Trophoblast cell (in vitro differentiated cells and primary cell): ENCODE measurements around the gene WAC.

Experiments used
- DNase-seq, 2 donors: peaks; one replicate each; pipeline ENCODE4 v3.0.0-alpha.2; 2016
- H2AFZ ChIP-seq: 2 replicates; pipeline ENCODE4 v1.6.1; 2013; ENCODE audit warnings: low read length, moderate library complexity, mild to moderate bottlenecking; ENCODE audit not compliant: insufficient read depth, poor library complexity
- H2AK5ac ChIP-seq: 2 replicates; pipeline ENCODE4 v1.6.1; 2013; ENCODE audit warnings: mild to moderate bottlenecking, low read length
- H2BK120ac ChIP-seq: 2 replicates; pipeline ENCODE4 v1.6.1; 2013; ENCODE audit warnings: low read length, mild to moderate bottlenecking, moderate library complexity; ENCODE audit not compliant: insufficient read depth, poor library complexity
- H2BK12ac ChIP-seq: 2 replicates; pipeline ENCODE4 v1.6.1; 2013; ENCODE audit warnings: mild to moderate bottlenecking, low read length, moderate library complexity
- H2BK5ac ChIP-seq: 2 replicates; pipeline ENCODE4 v1.6.1; 2013; ENCODE audit warnings: low read length, low read depth, moderate library complexity, mild to moderate bottlenecking; ENCODE audit not compliant: poor library complexity
- H3K14ac ChIP-seq: 2 replicates; pipeline ENCODE4 v1.6.1; 2013; ENCODE audit warnings: mild to moderate bottlenecking, low read length
- H3K18ac ChIP-seq: 2 replicates; pipeline ENCODE4 v1.6.1; 2013; ENCODE audit warnings: mild to moderate bottlenecking, low read length
- H3K23ac ChIP-seq: 2 replicates; pipeline ENCODE4 v1.6.1; 2013; ENCODE audit warnings: low read length
- H3K27ac ChIP-seq: 2 replicates; pipeline ENCODE4 v1.5.1; 2013; ENCODE audit warnings: low read depth, mild to moderate bottlenecking, inconsistent platforms, low read length, moderate library complexity
- H3K27me3 ChIP-seq: 2 replicates; pipeline ENCODE4 v1.6.1; 2013; ENCODE audit warnings: inconsistent platforms, mild to moderate bottlenecking, low read length, moderate library complexity; ENCODE audit not compliant: insufficient read depth
- H3K36me3 ChIP-seq, 2 experiments: 1 replicate in 1 of 2; 2 replicates in 1 of 2; pipeline ENCODE4 v1.6.1; 2013; ENCODE audit warnings: low read length in 2 of 2, mild to moderate bottlenecking in 2 of 2, moderate library complexity in 1 of 2; ENCODE audit not compliant: insufficient read depth in 2 of 2, control insufficient read depth in 1 of 2
- H3K4ac ChIP-seq: 2 replicates; pipeline ENCODE4 v1.6.1; 2013; ENCODE audit warnings: low read depth, mild to moderate bottlenecking, low read length, moderate library complexity
- H3K4me1 ChIP-seq, 2 experiments: 1 replicate in 1 of 2; 2 replicates in 1 of 2; pipeline ENCODE4 v1.6.1; 2013; ENCODE audit warnings: low read length in 2 of 2, mild to moderate bottlenecking in 2 of 2, moderate library complexity in 1 of 2; ENCODE audit not compliant: insufficient read depth in 2 of 2, control insufficient read depth in 1 of 2
- H3K4me2 ChIP-seq: 2 replicates; pipeline ENCODE4 v1.6.1; 2013; ENCODE audit warnings: inconsistent platforms, mild to moderate bottlenecking, low read length, moderate library complexity
- H3K4me3 ChIP-seq: 2 replicates; pipeline ENCODE4 v1.5.1; 2013; ENCODE audit warnings: mild to moderate bottlenecking, low read depth, low read length, inconsistent platforms
- H3K79me1 ChIP-seq: one replicate; pipeline ENCODE4 v1.6.1; 2013; ENCODE audit warnings: low read length
- H3K79me2 ChIP-seq: 2 replicates; pipeline ENCODE4 v1.6.1; 2013; ENCODE audit warnings: low read length, mild to moderate bottlenecking; ENCODE audit not compliant: control insufficient read depth, insufficient read depth, poor library complexity
- H3K9ac ChIP-seq: 2 replicates; pipeline ENCODE4 v1.6.1; 2013; ENCODE audit warnings: mild to moderate bottlenecking, low read length
- H3K9me3 ChIP-seq: 2 replicates; pipeline ENCODE4 v1.6.1; 2013; ENCODE audit warnings: low read depth, mild to moderate bottlenecking, control low read depth, inconsistent platforms, low read length; ENCODE audit not compliant: insufficient read depth
- H4K12ac ChIP-seq: 2 replicates; pipeline ENCODE4 v1.6.1; 2013; ENCODE audit warnings: low read depth, mild to moderate bottlenecking, low read length, moderate library complexity
- H4K8ac ChIP-seq: 2 replicates; pipeline ENCODE4 v1.6.1; 2013; ENCODE audit warnings: low read depth, mild to moderate bottlenecking, low read length, moderate library complexity
- H4K91ac ChIP-seq: one replicate; pipeline ENCODE4 v1.6.1; 2013; ENCODE audit warnings: low read depth, mild to moderate bottlenecking, low read length, moderate library complexity
- WGBS: extraction: QIAGEN DNeasy Blood & Tissue Kit; methylation state at CpG from one replicate; pipeline ENCODE4 v1.1.7; 2013; ENCODE audit warnings: missing lambda C conversion rate; ENCODE audit not compliant: insufficient read length, insufficient coverage; ENCODE audit errors: extremely low coverage; 5-methylcytosine and 5-hydroxymethylcytosine counted together

The WAC gene

GRCh38 chr10:28663576-28664368, 130.9 kb downstream of the WAC start:
- H3K79me1 ChIP-seq = peaks cover 31% of the 10 kb centered on the region
- H3K79me2 ChIP-seq = no peaks in the 10 kb centered on the region
- no peak overlapping the region for H2AFZ ChIP-seq
- H3K27ac ChIP-seq = peak overlapping the region; percentile 59
- H3K14ac ChIP-seq = peak overlapping the region; percentile 53
- H3K23ac ChIP-seq = no peak overlapping the region
- no peak overlapping the region for H3K18ac ChIP-seq
- no peak overlapping the region for H3K9ac ChIP-seq
- H4K8ac ChIP-seq = peak overlapping the region; percentile 61
- peak overlapping the region; percentile 90 for H2BK5ac ChIP-seq
- H3K4ac ChIP-seq = no peak overlapping the region
- peak overlapping the region; percentile 85 for H2BK120ac ChIP-seq
- no peak overlapping the region for H2BK12ac ChIP-seq
- no peaks in the 10 kb centered on the region for H3K9me3 ChIP-seq
- WGBS = no CpG with 5 or more reads among the region's 9 CpGs
- H3K4me1 ChIP-seq = peaks cover 10 to 30% of the 10 kb centered on the region in 2 experiments
- H3K4me3 ChIP-seq = no peak overlapping the region
- peak overlapping the region; percentile 82 for H4K91ac ChIP-seq
- no peak overlapping the region for H3K4me2 ChIP-seq
- H3K27me3 ChIP-seq = no peaks in the 10 kb centered on the region
- no peaks in the 10 kb centered on the region for H3K36me3 ChIP-seq
- H2AK5ac ChIP-seq = peak overlapping the region; percentile 52
- H4K12ac ChIP-seq = no peak overlapping the region
- DNase-seq = peak; percentile 76 to 96

GRCh38 chr10:28664369-28664740, 131.4 kb downstream of the WAC start:
- H3K27ac ChIP-seq = peak overlapping the region; percentile 59
- H3K23ac ChIP-seq = no peak overlapping the region
- no peaks in the 10 kb centered on the region for H3K9me3 ChIP-seq
- peak overlapping the region; percentile 53 for H3K14ac ChIP-seq
- H2AFZ ChIP-seq = no peak overlapping the region
- H3K27me3 ChIP-seq = no peaks in the 10 kb centered on the region
- peak overlapping the region; percentile 61 for H4K8ac ChIP-seq
- H3K4me1 ChIP-seq = peaks cover 10 to 30% of the 10 kb centered on the region in 2 experiments
- H4K91ac ChIP-seq = peak overlapping the region; percentile 82
- H3K4me3 ChIP-seq = no peak overlapping the region
- H3K9ac ChIP-seq = no peak overlapping the region
- peak overlapping the region; percentile 85 for H2BK120ac ChIP-seq
- H3K4me2 ChIP-seq = no peak overlapping the region
- peaks cover 35% of the 10 kb centered on the region for H3K79me1 ChIP-seq
- H3K36me3 ChIP-seq = no peaks in the 10 kb centered on the region
- WGBS = no CpG with 5 or more reads among the region's 6 CpGs
- peak in 1 of 2 donors; percentile 63 for DNase-seq
- H4K12ac ChIP-seq = no peak overlapping the region
- peak overlapping the region; percentile 90 for H2BK5ac ChIP-seq
- H3K79me2 ChIP-seq = no peaks in the 10 kb centered on the region
- peak overlapping the region; percentile 87 for H2BK12ac ChIP-seq
- H3K4ac ChIP-seq = peak overlapping the region; percentile 34
- no peak overlapping the region for H3K18ac ChIP-seq
- peak overlapping the region; percentile 52 for H2AK5ac ChIP-seq

- Histone ChIP-seq H3K36me3 (no peaks in the 10 kb centered on the region), H3K4me1 (peaks cover 13 to 27% of the 10 kb centered on the region in 2 experiments)
Measured at GRCh38 chr10:28666751-28667467, 134.0 kb downstream of the WAC start.

GRCh38 chr10:28668363-28669226, 135.7 kb downstream of the WAC start:
- Histone ChIP-seq H4K12ac (no peak overlapping the region), H3K4me1 (peaks cover 13 to 27% of the 10 kb centered on the region in 2 experiments), H2BK120ac (peak overlapping the region; percentile 23), H3K18ac (no peak overlapping the region), H2AFZ (no peak overlapping the region), H3K23ac (no peak overlapping the region), H3K4me3 (peak overlapping the region; percentile 11), H3K14ac (peak overlapping the region; percentile 6), H3K79me1 (peaks cover 41% of the 10 kb centered on the region), H4K8ac (peak overlapping the region; percentile 12), H3K4ac (peak overlapping the region; percentile 5), H3K4me2 (peak overlapping the region; percentile 65), H3K27ac (peak overlapping the region; percentile 87), H4K91ac (peak overlapping the region; percentile 84), H3K9me3 (no peaks in the 10 kb centered on the region), H3K9ac (peak overlapping the region; percentile 29), H2BK12ac (peak overlapping the region; percentile 5), H2BK5ac (peak overlapping the region; percentile 97), H3K27me3 (no peaks in the 10 kb centered on the region), H3K79me2 (no peaks in the 10 kb centered on the region), H2AK5ac (no peak overlapping the region), H3K36me3 (no peaks in the 10 kb centered on the region)
- no CpG with 5 or more reads among the region's 59 CpGs for WGBS
- DNase-seq = peak; percentile 45 to 62

More at GRCh38 chr10:28666751-28667467, 134.0 kb downstream of the WAC start:
- Histone ChIP-seq H3K79me2 (no peaks in the 10 kb centered on the region), H3K9me3 (no peaks in the 10 kb centered on the region), H2BK12ac (peak overlapping the region; percentile 94), H2BK5ac (peak overlapping the region; percentile 97), H3K14ac (peak overlapping the region; percentile 75), H3K23ac (no peak overlapping the region), H2AK5ac (no peak overlapping the region), H4K12ac (no peak overlapping the region), H3K27me3 (no peaks in the 10 kb centered on the region), H3K27ac (peak overlapping the region; percentile 87), H3K79me1 (peaks cover 41% of the 10 kb centered on the region), H3K9ac (no peak overlapping the region), H3K4ac (peak overlapping the region; percentile 60), H3K18ac (peak overlapping the region; percentile 77), H3K4me2 (no peak overlapping the region), H4K8ac (no peak overlapping the region), H3K4me3 (no peak overlapping the region), H2BK120ac (peak overlapping the region; percentile 94), H2AFZ (no peak overlapping the region), H4K91ac (peak overlapping the region; percentile 94)
- DNase-seq = no peak
- no CpG with 5 or more reads among the region's 12 CpGs for WGBS
